A673 (cell line): ENCODE results near the gene NCK1. TPM values are rescaled to one million over a fixed set of nuclear protein-coding genes. Genes with fewer than 3 reads are reported as not detected.

Experiments
- BruUV-seq: library from RNA; stranded (reverse); fragments of 400-500 nt; replicated peaks from 2 replicates; lab custom pipeline; 2021; lab: Mats Ljungman, UMichigan
- CTCF ChIA-PET: fragments of 300-600 bp; sonication (Branson Sonifier 250); formaldehyde crosslinking; loops from one replicate; lab custom pipeline; 2022; ENCODE audit warnings: antibody characterized with exemption; lab: Charles Lee
- POLR2A ChIA-PET: fragments of 300-600 bp; sonication (Branson Sonifier 250); formaldehyde crosslinking; loops from one replicate; lab custom pipeline; 2022; ENCODE audit warnings: antibody characterized with exemption; ENCODE audit not compliant: low non-redundant PET; lab: Charles Lee
- DNase-seq: peaks from one replicate; pipeline ENCODE4 v3.0.0-alpha.2; 2015; ENCODE audit warnings: low spot score
- H3K27ac ChIP-seq: fragments of 200-600 bp; sonication (generic); 2 replicates; pipeline ENCODE4 v1.5.1; 2016; ENCODE audit warnings: mixed run types, low read depth, mild to moderate bottlenecking, mixed read lengths, antibody characterized with exemption, low read length; ENCODE audit not compliant: poor library complexity, severe bottlenecking
- H3K27me3 ChIP-seq: fragments of 200-600 bp; sonication (generic); replicated peaks from 2 replicates; pipeline ENCODE4 v1.6.1; 2017; ENCODE audit warnings: mixed run types, low read depth, mild to moderate bottlenecking, mixed read lengths, antibody characterized with exemption, low read length; ENCODE audit not compliant: insufficient read depth, poor library complexity
- H3K36me3 ChIP-seq: fragments of 200-600 bp; sonication (generic); 2 replicates; pipeline ENCODE4 v1.6.1; 2016; ENCODE audit warnings: mixed run types, mild to moderate bottlenecking, mixed read lengths, antibody characterized with exemption, low read length; ENCODE audit not compliant: insufficient read depth, poor library complexity, severe bottlenecking
- H3K4me1 ChIP-seq: fragments of 200-600 bp; sonication (generic); 2 replicates; pipeline ENCODE4 v1.6.1; 2017; ENCODE audit warnings: mixed run types, mild to moderate bottlenecking, mixed read lengths, antibody characterized with exemption, low read length; ENCODE audit not compliant: insufficient read depth, poor library complexity, severe bottlenecking
- H3K4me3 ChIP-seq: fragments of 200-600 bp; sonication (generic); 2 replicates; pipeline ENCODE4 v1.5.1; 2016; ENCODE audit warnings: low read depth, mixed run types, mild to moderate bottlenecking, mixed read lengths, low read length; ENCODE audit not compliant: poor library complexity, severe bottlenecking
- H3K9me3 ChIP-seq: fragments of 200-600 bp; sonication (generic); 2 replicates; pipeline ENCODE4 v1.6.1; 2016; ENCODE audit warnings: mixed run types, low read depth, mild to moderate bottlenecking, mixed read lengths, antibody characterized with exemption, low read length; ENCODE audit not compliant: poor library complexity, severe bottlenecking
- EZH2 ChIP-seq: fragments of 200-600 bp; sonication (generic); IDR thresholded peaks from 2 replicates; pipeline ENCODE4 v1.6.1; 2017; ENCODE audit warnings: borderline replicate concordance, low read depth, mild to moderate bottlenecking, mixed read lengths, antibody characterized with exemption, low read length; ENCODE audit not compliant: poor library complexity, severe bottlenecking
- intact Hi-C: fragments of 100-400 bp; cut with micrococcal nuclease; formaldehyde crosslinking; loops from one replicate; pipeline ENCODE4 v1.10.0; 2022; ENCODE audit not compliant: unreplicated experiment
- total RNA-seq: library from RNA; stranded (reverse); gene quantifications from 2 replicates; pipeline ENCODE4 v1.2.3, GENCODE V29; 2021
- TF ChIP-seq, protein P1 (sequence below): fragments of 300-800, 200-600 bp; sonication (generic); conservative IDR thresholded peaks from 2 replicates; pipeline ENCODE4 v1.5.1; 2017; ENCODE audit warnings: low read depth, mild to moderate bottlenecking, antibody characterized with exemption, low read length, moderate library complexity, mixed read lengths

Gene NCK1
- total RNA-seq, 1 experiment from 2014 or later, result 50.2 TPM

DNA sequence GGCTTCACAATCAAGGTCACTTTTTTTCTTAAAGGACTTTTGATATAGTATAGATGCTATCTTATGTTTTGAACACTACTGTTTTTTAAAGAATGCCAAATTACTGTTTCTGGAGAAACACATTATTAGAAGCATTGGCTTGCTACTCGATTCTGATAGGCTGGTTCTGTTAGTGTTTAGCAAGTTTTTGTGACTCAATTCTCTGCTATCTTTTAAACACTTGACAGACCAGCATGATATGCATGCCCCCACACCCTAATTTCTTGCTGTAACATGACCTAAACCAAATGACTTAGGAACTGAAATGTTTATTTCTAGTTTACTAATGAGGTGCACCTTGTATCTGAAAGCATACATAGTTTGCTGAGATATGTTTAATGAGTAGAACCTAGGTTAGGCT, 90.3 kb downstream of the NCK1 start:
- Histone ChIP-seq H3K27me3 (no peaks in the 10 kb centered on the region), H3K27ac (no peak overlapping the region), H3K9me3 (no peaks in the 10 kb centered on the region), H3K36me3 (peaks cover 7% of the 10 kb centered on the region), H3K4me3 (no peak overlapping the region), H3K4me1 (peaks cover 42% of the 10 kb centered on the region)
- TF ChIP-seq, protein P1, sequence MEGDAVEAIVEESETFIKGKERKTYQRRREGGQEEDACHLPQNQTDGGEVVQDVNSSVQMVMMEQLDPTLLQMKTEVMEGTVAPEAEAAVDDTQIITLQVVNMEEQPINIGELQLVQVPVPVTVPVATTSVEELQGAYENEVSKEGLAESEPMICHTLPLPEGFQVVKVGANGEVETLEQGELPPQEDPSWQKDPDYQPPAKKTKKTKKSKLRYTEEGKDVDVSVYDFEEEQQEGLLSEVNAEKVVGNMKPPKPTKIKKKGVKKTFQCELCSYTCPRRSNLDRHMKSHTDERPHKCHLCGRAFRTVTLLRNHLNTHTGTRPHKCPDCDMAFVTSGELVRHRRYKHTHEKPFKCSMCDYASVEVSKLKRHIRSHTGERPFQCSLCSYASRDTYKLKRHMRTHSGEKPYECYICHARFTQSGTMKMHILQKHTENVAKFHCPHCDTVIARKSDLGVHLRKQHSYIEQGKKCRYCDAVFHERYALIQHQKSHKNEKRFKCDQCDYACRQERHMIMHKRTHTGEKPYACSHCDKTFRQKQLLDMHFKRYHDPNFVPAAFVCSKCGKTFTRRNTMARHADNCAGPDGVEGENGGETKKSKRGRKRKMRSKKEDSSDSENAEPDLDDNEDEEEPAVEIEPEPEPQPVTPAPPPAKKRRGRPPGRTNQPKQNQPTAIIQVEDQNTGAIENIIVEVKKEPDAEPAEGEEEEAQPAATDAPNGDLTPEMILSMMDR, result no peak
- no peak for TF ChIP-seq EZH2
- BruUV-seq, result no TSS peak
- intact Hi-C loops, result no loop called here
- ChIA-PET POLR2A (no interaction called here), CTCF (no interaction called here)
- no peak for DNase-seq

- no peak overlapping the region for H3K4me3 ChIP-seq
- H3K27me3 ChIP-seq, result no peaks in the 10 kb centered on the region
- peaks cover 38% of the 10 kb centered on the region for H3K4me1 ChIP-seq
- TF ChIP-seq EZH2, result no peak
- TF ChIP-seq, protein P1, result no peak
- POLR2A ChIA-PET, result no interaction called here
- no peaks in the 10 kb centered on the region for H3K36me3 ChIP-seq
- no peak overlapping the region for H3K27ac ChIP-seq
- intact Hi-C loops, result no loop called here
- no peaks in the 10 kb centered on the region for H3K9me3 ChIP-seq
- CTCF ChIA-PET, result no interaction called here
- BruUV-seq, result no TSS peak
- DNase-seq, result no peak
These were observed 92.2 kb downstream of the NCK1 start for GRCh38 chr3:136954251-136954650.

DNA sequence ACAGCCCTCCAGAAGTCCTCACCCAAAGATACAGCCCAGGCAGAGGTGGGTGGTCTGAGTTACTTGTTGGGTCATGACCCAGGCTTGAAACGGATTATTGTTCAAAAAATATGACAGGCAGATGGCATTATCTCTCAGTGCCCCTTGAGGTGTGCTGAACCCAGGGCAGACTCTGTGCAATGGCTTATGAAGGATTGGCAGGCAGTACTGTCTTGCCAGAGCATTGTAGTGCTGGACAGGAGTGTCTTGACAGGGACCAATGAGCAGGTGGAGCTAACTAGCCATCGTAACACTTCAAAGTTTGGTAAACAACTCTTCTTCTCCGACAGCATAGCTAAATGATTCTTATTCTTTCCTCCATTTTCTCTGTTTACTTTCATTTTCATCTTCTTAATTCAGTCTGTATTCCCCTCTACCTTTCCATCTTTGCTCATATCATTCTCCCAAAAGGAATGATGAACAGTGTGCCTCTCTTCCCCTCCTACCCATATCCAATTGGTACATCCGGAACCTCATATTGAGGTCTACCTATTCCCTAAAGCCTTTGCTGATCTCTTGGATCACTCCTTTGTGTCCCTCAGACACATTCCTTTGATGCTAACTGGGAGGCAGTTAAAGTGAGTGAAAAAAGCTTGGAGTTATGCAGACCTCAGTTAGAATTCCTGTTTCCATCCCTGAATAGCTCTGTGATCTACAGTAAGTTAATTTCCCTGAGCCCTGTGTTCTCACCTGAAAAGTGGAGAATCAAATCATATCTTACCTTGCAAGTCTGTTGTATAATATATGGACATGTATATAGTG, 93.2 kb downstream of the NCK1 start:
- TF ChIP-seq, protein P1, result no peak
- Histone ChIP-seq H3K4me3 (no peak overlapping the region), H3K9me3 (no peaks in the 10 kb centered on the region), H3K27ac (no peak overlapping the region), H3K27me3 (no peaks in the 10 kb centered on the region), H3K4me1 (peaks cover 31% of the 10 kb centered on the region), H3K36me3 (no peaks in the 10 kb centered on the region)
- CTCF ChIA-PET, result no interaction called here
- intact Hi-C loops, result no loop called here
- POLR2A ChIA-PET, result no interaction called here
- DNase-seq, result no peak
- no TSS peak for BruUV-seq
